Fibroblast of lung (primary cell): ENCODE measurements around the gene DPYSL3. TPM values are rescaled to one million over a fixed set of nuclear protein-coding genes. Genes with fewer than 3 reads are reported as not detected.

Experiments
- DNase-seq, 2 donors: peaks; one replicate each; pipeline versions ENCODE4 v3.0.0 to v3.0.0-alpha.2; 2010; ENCODE audit warnings: low read depth in 2 of 2
- H2AFZ ChIP-seq: 2 replicates; pipeline ENCODE4 v1.5.1; 2012; ENCODE audit warnings: low read length, control low read depth, inconsistent platforms
- H3K27ac ChIP-seq: 2 replicates; pipeline ENCODE4 v1.5.1; 2011; ENCODE audit warnings: low read length, control low read depth; ENCODE audit not compliant: insufficient read depth
- H3K27me3 ChIP-seq: 2 replicates; pipeline ENCODE4 v1.5.1; 2011; ENCODE audit warnings: mild to moderate bottlenecking, low read length; ENCODE audit not compliant: control insufficient read depth, insufficient read depth
- H3K36me3 ChIP-seq: 2 replicates; pipeline ENCODE4 v1.5.1; 2011; ENCODE audit warnings: low read length; ENCODE audit not compliant: control insufficient read depth, insufficient read depth
- H3K4me1 ChIP-seq: 2 replicates; pipeline ENCODE4 v1.5.1; 2011; ENCODE audit warnings: low read length; ENCODE audit not compliant: control insufficient read depth, insufficient read depth; ENCODE audit errors: extremely low read depth
- H3K4me2 ChIP-seq: 2 replicates; pipeline ENCODE4 v1.5.1; 2011; ENCODE audit warnings: low read length, control low read depth; ENCODE audit not compliant: insufficient read depth; ENCODE audit errors: extremely low read depth
- H3K4me3 ChIP-seq, 4 experiments: fragments of 200-600 bp in 1 of 4; sonication (generic) in 1 of 4; replicated peaks in 1 of 4; 2 replicates each; pipeline ENCODE4 v1.5.1; 2011 to 2016; ENCODE audit warnings: low read length in 4 of 4, low read depth in 3 of 4, mild to moderate bottlenecking in 3 of 4, control low read depth in 2 of 4, inconsistent platforms in 1 of 4, mixed read lengths in 1 of 4; ENCODE audit not compliant: insufficient read depth in 1 of 4; ENCODE audit errors: control extremely low read depth in 1 of 4
- H3K79me2 ChIP-seq: 2 replicates; pipeline ENCODE4 v1.5.1; 2012; ENCODE audit warnings: mild to moderate bottlenecking, low read length, inconsistent platforms; ENCODE audit not compliant: control insufficient read depth, insufficient read depth
- H3K9ac ChIP-seq: 2 replicates; pipeline ENCODE4 v1.5.1; 2011; ENCODE audit warnings: mild to moderate bottlenecking, low read length, control low read depth; ENCODE audit not compliant: insufficient read depth
- H3K9me3 ChIP-seq: 2 replicates; pipeline ENCODE4 v1.5.1; 2012; ENCODE audit warnings: low read depth, low read length; ENCODE audit not compliant: control insufficient read depth, insufficient read depth
- H4K20me1 ChIP-seq: 2 replicates; pipeline ENCODE4 v1.5.1; 2011; ENCODE audit warnings: low read length; ENCODE audit not compliant: control insufficient read depth, insufficient read depth; ENCODE audit errors: extremely low read depth
- CTCF ChIP-seq, 2 donors: IDR thresholded peaks in 1 of 2; conservative IDR thresholded peaks in 1 of 2; 1 replicate in 1 of 2; 2 replicates in 1 of 2; pipeline ENCODE4 v1.5.1; 2011 to 2012; ENCODE audit warnings: low read length in 2 of 2, control low read depth in 1 of 2, inconsistent platforms in 1 of 2, low read depth in 1 of 2, mild to moderate bottlenecking in 1 of 2
- EZH2 ChIP-seq: IDR thresholded peaks from 2 replicates; pipeline ENCODE4 v1.5.1; 2012; ENCODE audit warnings: low read length, control low read depth, mild to moderate bottlenecking; ENCODE audit errors: missing control alignments
- polyA plus RNA-seq, 2 donors: library from polyadenylated mRNA; depleted of rRNA in 1 of 2; stranded (reverse) in 1 of 2; unstranded in 1 of 2; fragments of >200 nt; gene quantifications; 2 replicates each; pipeline ENCODE4 v1.2.1, GENCODE V29; 2011 to 2012; ENCODE audit warnings: missing spikeins in 1 of 2
- total RNA-seq: library from RNA; depleted of rRNA; stranded (reverse); fragments of >200 nt; gene quantifications from 2 replicates; pipeline ENCODE4 v1.2.1, GENCODE V29; 2014

DPYSL3 gene
- total and polyA plus RNA-seq, 2 donors (not counting 1 experiment from before 2014, with no cell fraction given) = 52.4 to 206 TPM

DNA sequence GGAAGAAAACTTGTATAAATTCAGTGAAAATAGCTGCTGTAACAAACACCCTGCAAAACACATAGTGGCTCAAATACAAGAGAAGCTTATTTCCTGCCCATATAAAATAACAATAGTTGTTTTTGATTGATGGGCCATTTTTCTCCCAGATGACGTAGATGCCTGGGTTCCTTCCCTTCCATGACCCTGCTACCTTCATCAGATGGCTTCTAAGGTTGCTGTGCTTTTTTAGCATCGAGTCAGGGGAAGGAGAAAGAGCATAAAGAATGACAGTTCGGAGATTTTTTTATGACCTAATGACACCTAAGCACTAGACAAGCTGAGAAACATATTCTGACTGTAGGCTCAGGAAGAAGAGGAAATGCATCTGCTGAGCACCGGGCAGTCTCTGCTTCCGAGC, 34.7 kb upstream of the DPYSL3 start:
- no peak overlapping the region for H3K9ac ChIP-seq
- no peaks in the 10 kb centered on the region for H3K27me3 ChIP-seq
- H3K36me3 ChIP-seq = no peaks in the 10 kb centered on the region
- H3K9me3 ChIP-seq = no peaks in the 10 kb centered on the region
- no peak overlapping the region for H3K4me2 ChIP-seq
- no peak overlapping the region for H3K27ac ChIP-seq
- H3K79me2 ChIP-seq = no peaks in the 10 kb centered on the region
- no peak overlapping the region for H3K4me3 ChIP-seq
- TF ChIP-seq EZH2 = no peak
- no peaks in the 10 kb centered on the region for H4K20me1 ChIP-seq
- H3K4me1 ChIP-seq = no peaks in the 10 kb centered on the region
- no peak overlapping the region for H2AFZ ChIP-seq
- DNase-seq = no peak

DNA sequence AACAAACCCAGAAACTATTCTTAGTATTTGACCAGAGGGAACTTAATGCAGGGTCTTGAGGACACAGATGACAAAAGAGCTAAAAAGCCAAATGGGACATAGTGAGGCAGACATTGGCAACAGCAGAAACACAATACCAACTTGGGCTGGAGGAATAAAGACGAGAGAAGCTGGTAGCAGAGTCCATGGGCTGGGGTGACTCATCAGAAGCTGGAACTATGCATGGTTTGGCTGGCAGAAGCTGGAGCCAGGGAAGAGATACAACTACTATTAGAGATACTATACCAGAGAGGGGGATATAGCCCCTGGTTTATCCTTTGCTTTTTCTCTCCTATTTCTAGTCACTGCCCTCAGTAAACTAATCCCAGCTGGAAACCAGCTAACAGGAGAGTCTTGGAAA, 29.2 kb upstream of the DPYSL3 start:
- no peaks in the 10 kb centered on the region for H3K27me3 ChIP-seq
- TF ChIP-seq CTCF (conservative IDR thresholded peaks at IDR 0.05 in 1 of 2, IDR thresholded peaks at IDR 0.05 in 1 of 2; ENCODE audit: low read depth in 1 of 2, low read length in 2 of 2) (no peak), EZH2 (no peak)
- no peaks in the 10 kb centered on the region for H4K20me1 ChIP-seq
- H3K4me3 ChIP-seq = no peak overlapping the region
- no peak overlapping the region for H3K4me2 ChIP-seq
- no peaks in the 10 kb centered on the region for H3K79me2 ChIP-seq
- H3K9ac ChIP-seq = no peak overlapping the region
- no peaks in the 10 kb centered on the region for H3K9me3 ChIP-seq
- H3K27ac ChIP-seq = no peak overlapping the region
- no peaks in the 10 kb centered on the region for H3K4me1 ChIP-seq
- DNase-seq = peak; percentile 31 to 70
- H3K36me3 ChIP-seq = no peaks in the 10 kb centered on the region
- H2AFZ ChIP-seq = no peak overlapping the region

DNA sequence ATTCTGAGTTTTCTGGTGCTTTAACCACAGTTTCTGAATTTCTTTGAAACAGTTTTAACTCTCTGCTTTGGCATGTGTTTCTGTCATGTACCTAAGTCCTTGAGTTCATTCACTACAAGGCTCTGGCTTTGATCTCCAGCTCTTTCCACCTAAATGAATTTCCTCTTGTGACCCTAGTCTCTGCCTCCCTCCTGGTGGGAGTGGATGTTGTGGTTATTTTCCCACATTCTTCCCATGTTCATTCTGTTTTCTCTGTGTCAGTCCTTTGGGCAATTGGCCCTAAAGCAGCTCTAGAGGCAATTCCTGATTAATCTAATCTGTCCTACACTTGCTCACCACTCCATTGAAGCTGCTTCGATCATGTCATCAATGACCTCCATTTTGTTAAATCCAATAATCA, 28.4 kb upstream of the DPYSL3 start:
- no peaks in the 10 kb centered on the region for H3K4me1 ChIP-seq
- H4K20me1 ChIP-seq = no peaks in the 10 kb centered on the region
- TF ChIP-seq EZH2 = no peak
- no peak for TF ChIP-seq CTCF (conservative IDR thresholded peaks at IDR 0.05 in 1 of 2, IDR thresholded peaks at IDR 0.05 in 1 of 2; ENCODE audit: low read depth in 1 of 2, low read length in 2 of 2)
- H3K36me3 ChIP-seq = no peaks in the 10 kb centered on the region
- no peaks in the 10 kb centered on the region for H3K27me3 ChIP-seq
- H2AFZ ChIP-seq = no peak overlapping the region
- no peaks in the 10 kb centered on the region for H3K9me3 ChIP-seq
- H3K4me2 ChIP-seq = no peak overlapping the region
- no peak overlapping the region for H3K9ac ChIP-seq
- H3K4me3 ChIP-seq = no peak overlapping the region
- H3K79me2 ChIP-seq = no peaks in the 10 kb centered on the region
- no peak overlapping the region for H3K27ac ChIP-seq
- DNase-seq = peak in 1 of 2 donors; percentile 88
